ENCODE results near the gene SHISA4.

SHISA4 gene

GRCh38 chr1:201892211-201892610 is 3.5 kb downstream of the SHISA4 start (continued):
- no peak for TF ChIP-seq ZBTB10 (tag by site-specific recombination; IDR thresholded peaks at IDR 0.05)
- TF ChIP-seq ZNF664 (tag by site-specific recombination; IDR thresholded peaks at IDR 0.05), result no peak
- TF ChIP-seq PBX3 (CRISPR knock-in tag; IDR thresholded peaks at IDR 0.05), result no peak
- TF ChIP-seq ZNF596 (tag by site-specific recombination; IDR thresholded peaks at IDR 0.05), result no peak
- TF ChIP-seq AEBP2 (tag by site-specific recombination; IDR thresholded peaks at IDR 0.05; ENCODE audit: borderline replicate concordance), result no peak
- TF ChIP-seq ZNF335 (tag by site-specific recombination; conservative IDR thresholded peaks at IDR 0.05), result no peak
- TF ChIP-seq ZNF423 (tag by site-specific recombination; IDR thresholded peaks at IDR 0.05), result no peak
- TF ChIP-seq ZNF19 (tag by site-specific recombination; IDR thresholded peaks at IDR 0.05; ENCODE audit: low read depth), result no peak
- TF ChIP-seq ZNF214 (tag by site-specific recombination; IDR thresholded peaks at IDR 0.05; ENCODE audit: borderline replicate concordance), result no peak
- no peak for TF ChIP-seq ZBTB48 (tag by site-specific recombination; IDR thresholded peaks at IDR 0.05)
- no peak for TF ChIP-seq ZNF292 (tag by site-specific recombination; IDR thresholded peaks at IDR 0.05; ENCODE audit: borderline replicate concordance, low read depth)
- no peak for TF ChIP-seq ZNF777 (tag by site-specific recombination; IDR thresholded peaks at IDR 0.05; ENCODE audit: borderline replicate concordance)

- TF ChIP-seq SCRT2 (tag by site-specific recombination; IDR thresholded peaks at IDR 0.05) (no peak), GLIS2 (tag by site-specific recombination; IDR thresholded peaks at IDR 0.05) (no peak)
- H3K9me3 ChIP-seq (ENCODE audit: control insufficient read depth, insufficient read depth, low read depth, low read length), result no peaks in the 10 kb centered on the region
- H3K27ac ChIP-seq (ENCODE audit: extremely low read depth, low read depth, low read length), result no peak overlapping the region
- no peaks in the 10 kb centered on the region for H3K36me3 ChIP-seq (ENCODE audit: control insufficient read depth in 2 of 2, insufficient read depth in 1 of 2, low read length in 2 of 2)
- H3K4me3 ChIP-seq (ENCODE audit: low read depth, low read length), result no peak overlapping the region
- ChIA-PET CTCF (interaction anchor here (0.6 to 8.5 kb wide), 5 partner anchors 11 to 80 kb away, joined by 3 to 204 read pairs (median 4); no protein-coding TSS in a partner anchor), POLR2A (interaction anchor here (1.3 kb wide), 1 partner anchor 11 kb away, joined by 3 read pairs; no protein-coding TSS in a partner anchor)
- H3K4me1 ChIP-seq (ENCODE audit: control insufficient read depth, insufficient read depth, low read length), result no peaks in the 10 kb centered on the region
Measured at GRCh38 chr1:201893431-201893830, 4.7 kb downstream of the SHISA4 start.

GRCh38 chr1:201894343-201895119 is 5.8 kb downstream of the SHISA4 start:
- POLR2A ChIA-PET, result interaction anchor here (0.7 to 1.1 kb wide), 2 partner anchors 58 to 61 kb away, joined by 3 to 9 read pairs; partner anchors contain the start of gene TIMM17A
- CTCF ChIA-PET, result interaction anchor here (0.6 to 8.5 kb wide), 17 partner anchors 12 to 339 kb away, joined by 3 to 204 read pairs (median 14); partner anchors contain the start of genes LMOD1 and RNPEP
- Histone ChIP-seq H3K9me3 (ENCODE audit: control insufficient read depth, insufficient read depth, low read depth, low read length) (no peaks in the 10 kb centered on the region), H3K4me3 (ENCODE audit: low read depth, low read length) (no peak overlapping the region), H3K27ac (ENCODE audit: extremely low read depth, low read depth, low read length) (no peak overlapping the region), H3K4me1 (ENCODE audit: control insufficient read depth, insufficient read depth, low read length) (no peaks in the 10 kb centered on the region), H3K36me3 (ENCODE audit: control insufficient read depth in 2 of 2, insufficient read depth in 1 of 2, low read length in 2 of 2) (no peaks in the 10 kb centered on the region)
- TF ChIP-seq ZNF626 (tag by site-specific recombination; IDR thresholded peaks at IDR 0.05), result no peak
- no peak for TF ChIP-seq ZBTB17 (tag by site-specific recombination; IDR thresholded peaks at IDR 0.05)
- no peak for TF ChIP-seq ZNF660 (tag by site-specific recombination; IDR thresholded peaks at IDR 0.05)
- TF ChIP-seq GLI2 (tag by site-specific recombination; IDR thresholded peaks at IDR 0.05; ENCODE audit: borderline replicate concordance, low read depth), result no peak
- no peak for TF ChIP-seq ZNF175 (tag by site-specific recombination; IDR thresholded peaks at IDR 0.05)
- TF ChIP-seq IKZF3 (tag by site-specific recombination; IDR thresholded peaks at IDR 0.05), result no peak
- TF ChIP-seq ZNF2 (tag by site-specific recombination; IDR thresholded peaks at IDR 0.05), result no peak
- no peak for TF ChIP-seq ZNF248 (tag by site-specific recombination; IDR thresholded peaks at IDR 0.05)
- peak; percentile 28 for TF ChIP-seq SP2 (tag by site-specific recombination; IDR thresholded peaks at IDR 0.05)
- no peak for TF ChIP-seq SP3 (tag by site-specific recombination; IDR thresholded peaks at IDR 0.05)
- peak; percentile 19; the same call in 1 of the 2 replicates for TF ChIP-seq ZNF341 (tag by site-specific recombination; IDR thresholded peaks at IDR 0.05; ENCODE audit: low read depth)
- no peak for TF ChIP-seq ZNF792 (tag by site-specific recombination; IDR thresholded peaks at IDR 0.05)

All from HEK293 (cell line).